Tibial nerve (tissue), 4 donors: ENCODE measurements around the gene ITPRID2. TPM values are rescaled to one million over a fixed set of nuclear protein-coding genes. Genes with fewer than 3 reads are reported as not detected.

Experiments used
- DNase-seq, 2 donors: peaks; one replicate each; pipeline ENCODE4 v3.0.0-alpha.2; 2019; ENCODE audit warnings: low spot score in 2 of 2
- H3K27ac ChIP-seq, 4 donors: fragments of 200-600 bp; sonication (generic) in 3 of 4; one replicate each; pipeline ENCODE4 v1.5.1; 2017 to 2019; ENCODE audit warnings: mild to moderate bottlenecking in 1 of 4
- H3K27me3 ChIP-seq, 2 donors: fragments of 200-600 bp; sonication (generic) in 1 of 2; one replicate each; pipeline versions ENCODE4 v1.5.1 to v1.6.0; 2017 to 2019
- H3K36me3 ChIP-seq, 3 donors: fragments of 200-600 bp; sonication (generic); one replicate each; pipeline ENCODE4 v1.5.1; 2018 to 2019
- H3K4me1 ChIP-seq, 4 donors: fragments of 200-600 bp; sonication (generic) in 3 of 4; one replicate each; pipeline ENCODE4 v1.5.1; 2017 to 2019
- H3K4me3 ChIP-seq, 4 donors: fragments of 200-600 bp; sonication (generic) in 3 of 4; one replicate each; pipeline ENCODE4 v1.5.1; 2017 to 2019; ENCODE audit warnings: mild to moderate bottlenecking in 1 of 4, moderate library complexity in 1 of 4
- H3K9me3 ChIP-seq, 4 donors: fragments of 200-600 bp; sonication (generic) in 3 of 4; one replicate each; pipeline ENCODE4 v1.5.1; 2017 to 2019
- CTCF ChIP-seq, 5 experiments: fragments of 200-600 bp in 3 of 5; fragments of 450-650 bp in 2 of 5; sonication (generic) in 3 of 5; IDR thresholded peaks; one replicate each; pipeline ENCODE4 v1.5.1; 2016 to 2019; ENCODE audit warnings: antibody characterized with exemption in 5 of 5, mild to moderate bottlenecking in 3 of 5, moderate library complexity in 2 of 5
- EP300 ChIP-seq, 2 donors: sonication (generic); formaldehyde crosslinking; IDR thresholded peaks; one replicate each; pipeline ENCODE4 v1.6.1; 2017; ENCODE audit warnings: antibody characterized with exemption in 2 of 2, mild to moderate bottlenecking in 1 of 2
- POLR2A ChIP-seq, 2 donors: fragments of 450-650 bp; IDR thresholded peaks; one replicate each; pipeline ENCODE4 v1.6.1; 2017; ENCODE audit warnings: antibody characterized with exemption in 2 of 2, mild to moderate bottlenecking in 2 of 2, moderate library complexity in 2 of 2
- WGBS, 2 donors: methylation state at CpG; one replicate each; pipeline ENCODE4 v1.1.5; 2018; 5-methylcytosine and 5-hydroxymethylcytosine counted together
- total RNA-seq, 4 donors: library from RNA; depleted of rRNA; stranded (reverse); fragments of >200 nt; gene quantifications; one replicate each; pipeline ENCODE4 v1.1.0, GENCODE V29; 2016

ITPRID2 gene
- total RNA-seq, 4 donors from 2014 or later = 203 to 300 (median 245) TPM

- H3K36me3 ChIP-seq = no peaks in the 10 kb centered on the region
- H3K27ac ChIP-seq = peak overlapping the region; percentile 94 to 98 (median 96)
- TF ChIP-seq POLR2A (IDR thresholded peaks at IDR 0.05) (no peak), CTCF (IDR thresholded peaks at IDR 0.05) (no peak)
- no peak for DNase-seq
- peaks cover 0 to 55% (median 21%) of the 10 kb centered on the region in 4 donors for H3K4me1 ChIP-seq
- peak overlapping the region; percentile 69 to 98 (median 90) for H3K4me3 ChIP-seq
- H3K9me3 ChIP-seq = no peaks in the 10 kb centered on the region
- H3K27me3 ChIP-seq = no peaks in the 10 kb centered on the region
- WGBS, 2 donors = 2 to 4% methylated on average over 10 of the region's 10 CpGs
Measured at GRCh38 chr2:181892799-181893435, 1.4 kb downstream of the ITPRID2 start.

- TF ChIP-seq EP300 (IDR thresholded peaks at IDR 0.05) (no peak), POLR2A (IDR thresholded peaks at IDR 0.05) (no peak), CTCF (IDR thresholded peaks at IDR 0.05) (no peak)
- WGBS, 2 donors = 18 to 26% methylated on average over 3 of the region's 3 CpGs
- Histone ChIP-seq H3K27me3 (no peaks in the 10 kb centered on the region), H3K9me3 (no peaks in the 10 kb centered on the region), H3K36me3 (peaks cover 0 to 8% (median 0%) of the 10 kb centered on the region in 3 donors), H3K4me1 (peaks cover 0 to 70% (median 24%) of the 10 kb centered on the region in 4 donors), H3K27ac (peak overlapping the region; percentile 16 to 98 (median 96)), H3K4me3 (peak overlapping the region in 3 of 4 donors; percentile 69 to 98 (median 93))
- DNase-seq = no peak
Measured at GRCh38 chr2:181894381-181894780, 2.9 kb downstream of the ITPRID2 start.

GRCh38 chr2:181895818-181896217, 4.3 kb downstream of the ITPRID2 start:
- no peak for DNase-seq
- Histone ChIP-seq H3K4me3 (peak overlapping the region in 1 of 4 donors; percentile 69), H3K27me3 (no peaks in the 10 kb centered on the region), H3K9me3 (no peaks in the 10 kb centered on the region), H3K27ac (peak overlapping the region in 3 of 4 donors; percentile 10 to 97 (median 94)), H3K4me1 (peaks cover 0 to 78% (median 36%) of the 10 kb centered on the region in 4 donors), H3K36me3 (peaks cover 0 to 22% (median 0%) of the 10 kb centered on the region in 3 donors)
- TF ChIP-seq CTCF (IDR thresholded peaks at IDR 0.05) (no peak), POLR2A (IDR thresholded peaks at IDR 0.05) (no peak), EP300 (IDR thresholded peaks at IDR 0.05) (no peak)
- 19 to 27% methylated on average over 1 of the region's 1 CpG for WGBS, 2 donors

- H3K4me3 ChIP-seq = peak overlapping the region in 1 of 4 donors; percentile 69
- H3K27me3 ChIP-seq = no peaks in the 10 kb centered on the region
- H3K9me3 ChIP-seq = no peaks in the 10 kb centered on the region
- H3K27ac ChIP-seq = peak overlapping the region in 3 of 4 donors; percentile 10 to 94 (median 82)
- no peak for TF ChIP-seq CTCF (IDR thresholded peaks at IDR 0.05)
- TF ChIP-seq POLR2A (IDR thresholded peaks at IDR 0.05) = no peak
- TF ChIP-seq EP300 (IDR thresholded peaks at IDR 0.05) = no peak
- peaks cover 0 to 27% (median 0%) of the 10 kb centered on the region in 3 donors for H3K36me3 ChIP-seq
- DNase-seq = no peak
- 38 to 39% methylated on average over 1 of the region's 1 CpG for whole genome bisulfite sequencing, 2 donors
- peaks cover 0 to 79% (median 36%) of the 10 kb centered on the region in 4 donors for H3K4me1 ChIP-seq
Measured at GRCh38 chr2:181896286-181896685, 4.8 kb downstream of the ITPRID2 start.

- Histone ChIP-seq H3K36me3 (peaks cover 0 to 49% (median 0%) of the 10 kb centered on the region in 3 donors), H3K9me3 (no peaks in the 10 kb centered on the region), H3K27me3 (no peaks in the 10 kb centered on the region), H3K4me3 (no peak overlapping the region), H3K4me1 (peaks cover 0 to 97% (median 43%) of the 10 kb centered on the region in 4 donors), H3K27ac (peak overlapping the region in 3 of 4 donors; percentile 28 to 94 (median 82))
- WGBS, 2 donors = 25 to 28% methylated on average over 3 of the region's 3 CpGs
- TF ChIP-seq CTCF (IDR thresholded peaks at IDR 0.05) (no peak), EP300 (IDR thresholded peaks at IDR 0.05) (no peak), POLR2A (IDR thresholded peaks at IDR 0.05) (no peak)
- no peak for DNase-seq
Measured at GRCh38 chr2:181900007-181900651, 8.6 kb downstream of the ITPRID2 start.
